ENCODE results near the gene TRIM10. TPM values are rescaled to one million over a fixed set of nuclear protein-coding genes. Genes with fewer than 3 reads are reported as not detected.
"Not testable (repeated sequence)": the region's sequence is repeated elsewhere in the genome, so short reads cannot be mapped to it uniquely, and the experiment has no call there.

TRIM10 gene
- total RNA-seq, 1 experiment from 2014 or later = not detected

- in situ Hi-C loops (cut with HindIII; ENCODE audit: low pct_unique_long_range_greater_than_20kb, low sequenced_read_pairs) = no loop called here
- no peak for DNase-seq (ENCODE audit: low read depth, low spot score)
Measured at GRCh38 chr6:30184417-30185031, 23.5 kb upstream of the TRIM10 start.

DNA sequence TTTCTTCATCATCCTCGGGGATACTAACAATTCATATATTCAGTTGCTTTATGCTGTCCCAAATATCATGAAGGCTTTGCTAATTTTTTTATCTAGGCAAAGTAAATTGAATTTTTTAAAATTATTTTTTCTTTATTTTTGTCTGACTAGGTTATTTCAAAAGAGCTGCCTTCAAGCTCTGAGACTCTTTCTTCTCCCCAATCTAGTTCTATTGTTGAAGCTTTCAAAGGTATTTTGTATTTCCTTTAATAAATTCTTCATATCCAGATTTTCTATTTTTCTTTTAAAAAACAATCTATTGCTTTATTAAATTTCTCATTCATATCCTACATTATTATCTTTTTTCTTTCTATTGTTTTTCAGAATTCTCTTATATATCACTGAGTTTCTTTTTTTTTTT, 19.1 kb upstream of the TRIM10 start:
- in situ Hi-C loops (cut with HindIII; ENCODE audit: low pct_unique_long_range_greater_than_20kb, low sequenced_read_pairs) = no loop called here
- DNase-seq (ENCODE audit: low read depth, low spot score) = no peak

DNA sequence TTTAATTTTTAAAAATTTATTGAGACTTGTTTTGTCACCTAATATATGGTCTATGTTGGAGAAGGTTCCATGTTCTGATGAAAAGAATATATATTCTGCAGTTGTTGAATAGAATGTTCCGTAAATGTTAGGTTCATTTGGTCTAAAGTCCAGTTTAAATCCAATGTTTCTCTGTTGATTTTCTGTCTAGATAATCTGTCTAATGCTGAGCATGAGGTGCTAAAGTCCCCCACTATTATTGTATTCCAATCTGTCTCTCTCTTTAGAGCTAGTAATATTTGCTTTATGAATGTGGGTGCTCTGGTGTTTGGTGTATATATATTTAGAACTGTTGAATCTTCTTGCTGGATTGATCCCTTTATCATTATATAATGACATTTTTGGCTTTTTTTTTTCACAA, 17.8 kb upstream of the TRIM10 start:
- in situ Hi-C loops (cut with HindIII; ENCODE audit: low pct_unique_long_range_greater_than_20kb, low sequenced_read_pairs) = no loop called here
- no peak for DNase-seq (ENCODE audit: low read depth, low spot score)

GRCh38 chr6:30175765-30176164, 14.8 kb upstream of the TRIM10 start:
- in situ Hi-C loops (cut with HindIII; ENCODE audit: low pct_unique_long_range_greater_than_20kb, low sequenced_read_pairs) = no loop called here
- no peak for DNase-seq (ENCODE audit: low read depth, low spot score)

GRCh38 chr6:30172681-30173080, 11.7 kb upstream of the TRIM10 start:
- DNase-seq (ENCODE audit: low read depth, low spot score) = no peak
- in situ Hi-C loops (cut with HindIII; ENCODE audit: low pct_unique_long_range_greater_than_20kb, low sequenced_read_pairs) = no loop called here

GRCh38 chr6:30171677-30172471, 10.9 kb upstream of the TRIM10 start:
- DNase-seq (ENCODE audit: low read depth, low spot score) = no peak
- in situ Hi-C loops (cut with HindIII; ENCODE audit: low pct_unique_long_range_greater_than_20kb, low sequenced_read_pairs) = no loop called here

DNA sequence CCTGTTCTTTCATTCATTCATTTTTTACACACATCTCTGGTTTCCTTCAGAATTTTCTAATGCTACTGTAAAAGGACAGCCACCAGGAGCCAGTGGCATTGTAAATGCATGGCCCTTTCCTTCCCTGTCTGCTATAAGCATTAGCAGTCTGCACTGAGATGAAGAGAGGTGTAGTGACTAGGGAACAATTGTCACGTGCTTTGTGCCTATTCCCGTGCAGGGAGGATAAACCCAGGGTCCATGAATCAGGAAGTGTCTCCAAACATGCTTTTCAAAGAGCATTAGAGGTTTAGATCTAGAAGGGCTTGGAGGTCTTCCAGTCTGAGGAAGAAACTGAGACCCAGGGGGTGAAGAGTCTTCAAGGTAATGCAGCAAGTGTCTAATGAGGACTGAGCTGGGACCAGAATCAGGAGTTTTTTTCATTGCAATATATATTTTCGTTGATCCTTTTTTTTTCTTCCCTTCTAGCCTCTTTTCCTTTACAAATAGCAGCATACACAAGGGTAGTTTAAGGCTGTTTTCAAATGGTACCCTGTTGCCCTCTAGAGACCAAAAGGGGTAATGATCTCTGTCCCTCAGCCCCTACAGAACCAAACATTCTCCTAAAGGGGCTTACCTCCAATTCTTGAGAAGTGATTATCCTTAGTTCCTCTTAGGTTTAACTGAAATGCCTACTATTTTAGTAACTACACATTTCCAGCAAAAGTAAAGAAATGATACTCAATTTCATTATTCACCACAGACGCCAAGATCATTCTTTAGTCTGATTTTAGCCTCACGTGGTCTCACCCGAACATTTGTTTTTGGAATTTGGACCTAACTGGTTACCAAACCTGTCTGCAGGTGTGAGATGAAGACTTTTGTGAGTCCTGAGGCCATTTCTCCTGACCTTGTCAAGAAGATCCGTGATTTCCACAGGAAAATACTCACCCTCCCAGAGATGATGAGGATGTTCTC, 8.9 kb upstream of the TRIM10 start:
- DNase-seq (ENCODE audit: low read depth, low spot score) = peak; percentile 70
- in situ Hi-C loops (cut with HindIII; ENCODE audit: low pct_unique_long_range_greater_than_20kb, low sequenced_read_pairs) = no loop called here

DNA sequence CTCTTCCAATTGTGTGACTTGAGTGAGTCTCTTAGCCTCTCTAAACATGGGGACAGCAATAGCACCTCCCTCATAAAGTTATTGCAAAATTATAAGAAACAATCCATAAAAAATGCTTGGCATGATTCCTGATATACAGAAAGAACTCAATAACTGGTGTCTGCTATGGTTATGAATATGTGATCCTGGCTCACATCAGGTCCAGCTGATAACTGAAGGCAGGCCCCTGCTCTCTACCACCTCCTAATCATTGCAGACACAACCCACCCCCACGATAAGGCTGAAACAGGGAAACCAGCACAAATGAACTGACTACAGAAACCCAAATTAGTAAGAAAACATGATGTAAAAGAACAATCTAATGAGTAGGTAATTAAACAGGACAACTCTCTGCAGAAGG, 7.7 kb upstream of the TRIM10 start:
- in situ Hi-C loops (cut with HindIII; ENCODE audit: low pct_unique_long_range_greater_than_20kb, low sequenced_read_pairs) = no loop called here
- no peak for DNase-seq (ENCODE audit: low read depth, low spot score)

DNA sequence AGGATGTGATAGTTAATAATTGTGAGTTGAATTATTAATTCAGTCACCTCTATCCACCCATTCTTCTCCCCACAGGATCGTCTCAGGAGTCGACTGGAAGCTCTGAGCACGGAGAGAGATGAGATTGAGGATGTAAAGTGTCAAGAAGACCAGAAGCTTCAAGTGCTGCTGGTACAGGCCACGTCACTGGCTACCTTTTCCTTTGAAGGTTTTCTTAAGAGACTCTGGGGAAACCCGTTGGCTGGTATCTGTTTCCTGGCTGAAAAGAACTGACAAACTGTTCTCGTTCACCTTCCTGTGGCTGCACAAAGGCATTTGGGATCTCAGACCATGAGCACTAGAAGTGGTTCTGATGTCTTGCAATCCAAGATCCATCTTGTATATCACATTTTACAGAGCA, 6.1 kb upstream of the TRIM10 start:
- in situ Hi-C loops (cut with HindIII; ENCODE audit: low pct_unique_long_range_greater_than_20kb, low sequenced_read_pairs) = no loop called here
- no peak for DNase-seq (ENCODE audit: low read depth, low spot score)

GRCh38 chr6:30165238-30165637, 4.2 kb upstream of the TRIM10 start:
- in situ Hi-C loops (cut with HindIII; ENCODE audit: low pct_unique_long_range_greater_than_20kb, low sequenced_read_pairs); DNase-seq (ENCODE audit: low read depth, low spot score): not testable (repeated sequence)

DNA sequence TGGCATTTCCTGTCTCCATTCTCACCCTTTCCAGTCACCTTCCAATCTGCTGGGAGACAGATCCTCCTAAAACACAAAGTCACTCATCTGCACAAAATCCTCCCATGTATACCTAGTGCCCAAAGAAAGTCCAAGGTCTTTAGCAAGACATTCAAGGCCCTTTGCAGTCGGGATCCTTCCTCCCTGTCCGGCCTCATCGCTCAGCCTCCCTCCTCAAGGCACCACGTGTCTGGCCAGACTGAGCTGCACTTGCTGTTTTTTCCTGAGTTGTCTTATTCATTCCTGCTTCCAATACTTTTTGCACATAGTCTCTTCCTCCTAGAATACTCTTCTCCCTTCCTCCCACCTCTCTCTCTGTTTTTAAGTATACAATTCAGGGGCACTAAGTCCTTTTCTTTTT, 3.7 kb upstream of the TRIM10 start:
- in situ Hi-C loops (cut with HindIII; ENCODE audit: low pct_unique_long_range_greater_than_20kb, low sequenced_read_pairs) = no loop called here
- no peak for DNase-seq (ENCODE audit: low read depth, low spot score)

DNA sequence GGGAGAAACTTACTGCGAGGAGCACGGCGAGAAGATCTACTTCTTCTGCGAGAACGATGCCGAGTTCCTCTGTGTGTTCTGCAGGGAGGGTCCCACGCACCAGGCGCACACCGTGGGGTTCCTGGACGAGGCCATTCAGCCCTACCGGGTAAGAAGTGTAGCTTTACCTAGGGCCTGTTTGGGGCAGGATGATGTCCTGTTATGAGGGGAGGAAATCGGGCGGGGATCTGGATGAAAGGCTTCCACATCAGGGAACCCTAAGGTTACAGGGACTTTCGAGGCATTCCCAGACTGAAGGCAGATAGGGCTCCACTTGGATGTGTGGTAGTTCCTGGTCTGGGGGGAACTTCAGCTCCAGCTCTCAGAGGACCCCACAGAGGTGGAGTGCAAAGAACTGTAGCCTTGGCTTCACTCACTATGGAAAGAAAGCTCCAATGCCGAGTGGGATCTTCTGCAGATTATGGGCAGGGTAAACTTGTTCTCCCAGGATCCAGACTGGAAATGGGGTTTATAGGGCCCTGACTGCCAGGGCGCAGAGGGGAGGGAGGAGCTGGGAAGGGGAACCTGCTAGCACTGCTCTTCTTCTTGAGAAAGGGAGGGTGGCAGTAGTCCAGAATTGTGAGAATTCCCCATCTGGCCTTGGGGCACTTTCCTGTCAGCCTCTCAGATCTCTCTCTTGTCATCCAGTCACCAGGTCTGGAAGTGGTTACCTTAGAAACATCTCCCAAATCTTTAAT, 3.1 kb upstream of the TRIM10 start:
- DNase-seq (ENCODE audit: low read depth, low spot score) = no peak
- in situ Hi-C loops (cut with HindIII; ENCODE audit: low pct_unique_long_range_greater_than_20kb, low sequenced_read_pairs) = no loop called here

- in situ Hi-C loops (cut with HindIII; ENCODE audit: low pct_unique_long_range_greater_than_20kb, low sequenced_read_pairs) = no loop called here
Measured at GRCh38 chr6:30163090-30163917, 2.3 kb upstream of the TRIM10 start, which contains the start of gene TRIM15. Gene TRIM15, plus strand, starts transcription at chr6:30163546. Its CDS starts 139 bp downstream, at chr6:30163685.

DNA sequence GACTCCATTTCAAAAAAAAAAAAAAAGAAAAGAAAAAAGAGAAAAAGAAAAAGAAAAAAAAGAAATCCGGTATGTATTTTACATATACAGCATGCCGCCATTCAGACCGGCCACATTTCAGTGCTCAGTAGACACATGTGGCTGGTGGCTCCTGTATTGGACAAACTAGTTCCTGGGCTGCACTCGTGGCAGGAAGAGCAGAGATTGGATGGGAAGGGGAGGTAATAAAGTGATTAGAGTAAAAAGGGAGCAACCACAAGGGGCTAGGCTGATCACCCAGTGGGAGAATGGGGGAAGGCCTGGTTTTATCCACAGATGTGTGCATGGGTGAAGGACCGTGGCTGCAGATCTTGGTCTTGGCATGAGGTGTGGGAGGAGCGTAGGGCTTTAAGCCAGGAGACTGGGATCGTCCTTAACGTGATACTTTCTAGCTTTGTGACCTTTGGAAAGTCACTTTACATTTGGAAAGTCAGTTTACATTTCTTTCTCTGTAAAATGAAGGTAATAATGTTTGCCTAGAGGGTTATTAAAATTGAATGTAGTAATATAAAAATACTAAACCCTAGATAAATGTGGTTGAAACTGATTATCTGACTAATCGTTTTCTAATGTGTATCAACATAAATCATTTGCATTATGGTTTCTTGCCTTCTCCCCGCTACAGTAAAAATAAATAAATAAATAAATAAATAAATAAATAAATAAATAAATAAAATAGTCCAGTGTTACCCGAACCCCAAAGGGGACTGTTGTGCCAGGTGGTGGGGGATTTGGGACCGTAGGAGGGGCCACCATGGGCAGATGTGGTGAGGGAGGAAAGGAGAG, 1.5 kb upstream of the TRIM10 start:
- DNase-seq (ENCODE audit: low read depth, low spot score) = no peak
- in situ Hi-C loops (cut with HindIII; ENCODE audit: low pct_unique_long_range_greater_than_20kb, low sequenced_read_pairs) = no loop called here

More at GRCh38 chr6:30163090-30163917, 2.3 kb upstream of the TRIM10 start, which contains the start of gene TRIM15:
- no peak for DNase-seq (ENCODE audit: low read depth, low spot score)

- in situ Hi-C loops (cut with HindIII; ENCODE audit: low pct_unique_long_range_greater_than_20kb, low sequenced_read_pairs) = no loop called here
- no peak for DNase-seq (ENCODE audit: low read depth, low spot score)
Measured at GRCh38 chr6:30160008-30160784, 815 bp downstream of the TRIM10 start.

Measured in SK-MEL-5 (cell line).